ENCODE measurements around the gene GNA12. TPM values are rescaled to one million over a fixed set of nuclear protein-coding genes. Genes with fewer than 3 reads are reported as not detected.

Gene GNA12
- total RNA-seq, 1 donor from 2014 or later: 29.5 TPM

DNA sequence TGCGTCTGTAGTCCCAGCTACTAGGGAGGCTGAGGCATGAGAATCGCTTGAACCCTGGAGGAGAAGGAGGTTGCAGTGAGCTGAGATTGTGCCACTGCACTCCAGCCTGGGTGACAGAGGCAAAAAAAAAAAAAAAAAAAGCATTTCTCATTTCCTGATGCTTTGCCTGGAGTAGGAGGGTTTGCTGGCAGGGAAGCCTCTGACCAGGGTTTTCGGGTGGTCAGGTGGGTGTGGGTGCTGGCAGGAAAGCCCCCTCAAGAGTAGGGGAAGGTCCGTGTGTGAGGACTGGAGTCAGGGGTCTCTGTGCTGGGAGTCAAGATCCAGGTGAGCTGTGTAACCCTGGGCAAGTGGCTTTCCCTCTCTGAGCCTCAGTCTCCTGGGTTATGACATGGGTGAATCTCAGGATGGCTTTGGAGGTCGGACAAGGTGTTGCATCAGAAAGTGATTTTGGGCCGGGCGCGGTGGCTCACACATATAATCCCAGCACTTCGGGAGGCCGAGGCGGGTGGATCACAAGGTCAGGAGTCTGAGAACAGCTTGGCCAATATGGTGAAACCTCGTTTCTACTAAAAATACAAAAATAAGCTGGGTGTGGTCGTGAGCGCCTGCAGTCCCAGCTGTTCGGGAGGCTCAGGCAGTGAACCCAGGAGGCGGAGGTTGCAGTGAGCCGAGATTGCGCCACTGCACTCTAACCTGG, 152.9 kb downstream of the GNA12 start:
- peaks cover 30% of the 10 kb centered on the region for H3K4me1 ChIP-seq
- TF ChIP-seq POLR2AphosphoS5 (IDR thresholded peaks at IDR 0.05; ENCODE audit: insufficient read depth in 1 of 2, low read depth in 1 of 2) (peak in 1 of 2 donors; percentile 29), POLR2A (IDR thresholded peaks at IDR 0.05) (no peak)
- intact Hi-C loops (cut with DNase I): no loop called here
- no peak overlapping the region for H3K27ac ChIP-seq
- no peak overlapping the region for H3K4me3 ChIP-seq
- no peaks in the 10 kb centered on the region for H3K9me3 ChIP-seq
- no peaks in the 10 kb centered on the region for H3K27me3 ChIP-seq
- no peak for DNase-seq (ENCODE audit: extremely low spot score in 2 of 2)
- no peaks in the 10 kb centered on the region for H3K36me3 ChIP-seq

GRCh38 chr7:2689951-2690705, 154.0 kb downstream of the GNA12 start:
- DNase-seq (ENCODE audit: extremely low spot score in 2 of 2): no peak
- H3K4me1 ChIP-seq: peaks cover 30% of the 10 kb centered on the region
- no peaks in the 10 kb centered on the region for H3K36me3 ChIP-seq
- intact Hi-C loops (cut with DNase I): loop anchor here (10.0 kb wide), 2 partner anchors 115 to 215 kb away; partner anchors contain the start of gene GRIFIN
- no peaks in the 10 kb centered on the region for H3K9me3 ChIP-seq
- TF ChIP-seq POLR2A (IDR thresholded peaks at IDR 0.05) (no peak), CTCF (IDR thresholded peaks at IDR 0.05) (no peak)
- H3K4me3 ChIP-seq: no peak overlapping the region
- no peak overlapping the region for H3K27ac ChIP-seq
- no peaks in the 10 kb centered on the region for H3K27me3 ChIP-seq

DNA sequence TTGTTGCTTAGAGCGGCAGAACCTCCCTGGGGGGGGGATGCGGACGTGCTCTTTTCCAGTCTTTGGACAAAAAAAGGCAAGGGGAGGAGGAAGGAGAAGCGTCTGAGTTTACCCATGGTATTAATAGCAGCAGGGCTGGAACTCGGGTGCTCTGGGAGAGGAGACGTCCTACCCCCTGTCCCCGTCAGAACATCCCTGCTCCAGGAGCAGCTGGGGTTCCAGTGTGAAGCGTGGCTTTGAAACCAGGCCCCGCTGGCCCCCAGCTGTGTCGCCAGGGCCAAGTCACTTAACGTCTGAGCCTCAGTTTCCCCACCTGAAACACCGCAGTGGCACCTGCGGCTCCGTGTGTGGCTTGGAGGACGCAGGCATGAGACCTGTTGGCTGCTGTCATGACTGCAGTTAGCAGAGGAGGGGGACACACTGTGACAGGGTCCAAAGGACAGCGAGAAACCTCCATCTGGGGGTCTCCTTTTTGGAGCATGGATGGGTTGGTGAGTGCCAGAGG, 154.7 kb downstream of the GNA12 start:
- H3K4me3 ChIP-seq: peak overlapping the region in 1 of 2 donors; percentile 34
- peaks cover 30% of the 10 kb centered on the region for H3K4me1 ChIP-seq
- DNase-seq (ENCODE audit: extremely low spot score in 2 of 2): no peak
- no peaks in the 10 kb centered on the region for H3K36me3 ChIP-seq
- no peaks in the 10 kb centered on the region for H3K9me3 ChIP-seq
- no peaks in the 10 kb centered on the region for H3K27me3 ChIP-seq
- no peak for TF ChIP-seq POLR2A (IDR thresholded peaks at IDR 0.05)
- TF ChIP-seq CTCF (IDR thresholded peaks at IDR 0.05): no peak
- TF ChIP-seq POLR2AphosphoS5 (IDR thresholded peaks at IDR 0.05; ENCODE audit: insufficient read depth in 1 of 2, low read depth in 1 of 2): no peak
- intact Hi-C loops (cut with DNase I): loop anchor here (10.0 kb wide), 2 partner anchors 115 to 215 kb away; partner anchors contain the start of gene GRIFIN
- peak overlapping the region; percentile 76 for H3K27ac ChIP-seq

- no peaks in the 10 kb centered on the region for H3K27me3 ChIP-seq
Measured at GRCh38 chr7:2688409-2689342, 155.4 kb downstream of the GNA12 start.

More at GRCh38 chr7:2688409-2689342, 155.4 kb downstream of the GNA12 start:
- H3K9me3 ChIP-seq: no peaks in the 10 kb centered on the region
- H3K27ac ChIP-seq: peak overlapping the region; percentile 76
- intact Hi-C loops (cut with DNase I): loop anchor here (10.0 kb wide), 2 partner anchors 114 to 214 kb away; partner anchors contain the start of gene GRIFIN
- no peaks in the 10 kb centered on the region for H3K36me3 ChIP-seq
- H3K4me3 ChIP-seq: peak overlapping the region; percentile 34 to 42
- TF ChIP-seq CTCF (IDR thresholded peaks at IDR 0.05): no peak
- peak in 1 of 2 donors; percentile 24 for TF ChIP-seq POLR2AphosphoS5 (IDR thresholded peaks at IDR 0.05; ENCODE audit: insufficient read depth in 1 of 2, low read depth in 1 of 2)
- TF ChIP-seq POLR2A (IDR thresholded peaks at IDR 0.05): no peak
- peaks cover 30% of the 10 kb centered on the region for H3K4me1 ChIP-seq
- no peak for DNase-seq (ENCODE audit: extremely low spot score in 2 of 2)

Measured in vagina (tissue), 2 donors.